Measurements from ENCODE around the gene PLS3. TPM values are rescaled to one million over a fixed set of nuclear protein-coding genes. Genes with fewer than 3 reads are reported as not detected.

PLS3 gene
- total and polyA plus RNA-seq, 2 of the 4 experiments (the other 2 are of a cell fraction): 158 to 252 TPM

GRCh38 chrX:115591420-115591819 is 30.4 kb downstream of the PLS3 start:
- DNase-seq (no peak), ATAC-seq (ENCODE audit: low read depth) (no peak)
- Histone ChIP-seq H2BK15ac (ENCODE audit: low read depth, low read length) (no peak overlapping the region), H4K5ac (ENCODE audit: low read depth, low read length) (no peak overlapping the region), H3K79me1 (ENCODE audit: low read depth in 1 of 2, low read length in 2 of 2) (0 out of 4 replicates have a peak, but pooled peaks cover 0 to 4% of the 10 kb centered on the region in 2 experiments), H2AFZ (replicated peaks; ENCODE audit: low read length, poor library complexity) (no peak overlapping the region), H3K4me1 (ENCODE audit: control insufficient read depth, insufficient read depth, low read length) (peaks cover 11% of the 10 kb centered on the region; the same call in 1 of the 2 replicates), H3K18ac (ENCODE audit: low read depth, low read length) (no peak overlapping the region), H2BK120ac (ENCODE audit: low read depth, low read length) (no peak overlapping the region), H3K27ac (ENCODE audit: insufficient read depth, low read length) (no peak overlapping the region), H3K4me2 (ENCODE audit: low read depth, low read length) (no peak overlapping the region), H3K36me3 (ENCODE audit: control insufficient read depth, insufficient read depth, low read length) (peaks cover 2% of the 10 kb centered on the region; the same call in 1 of the 2 replicates), H3K23ac (ENCODE audit: low read depth, low read length) (no peak overlapping the region), H2AK9ac (replicated peaks; ENCODE audit: low read depth, low read length, poor library complexity) (no peak overlapping the region), H3K56ac (ENCODE audit: extremely low read depth, insufficient read depth, low read length) (no peak overlapping the region), H4K91ac (ENCODE audit: insufficient read depth, low read depth, low read length) (no peak overlapping the region), H3K9me1 (ENCODE audit: insufficient read depth, low read length) (no peaks in the 10 kb centered on the region), H3K27me3 (ENCODE audit: control insufficient read depth, insufficient read depth, low read length) (peaks cover 7% of the 10 kb centered on the region), H4K8ac (ENCODE audit: low read depth in 2 of 2, low read length in 2 of 2) (no peak overlapping the region), H3K9ac (ENCODE audit: low read depth, low read length) (no peak overlapping the region), H4K20me1 (ENCODE audit: insufficient read depth, low read length) (no peaks in the 10 kb centered on the region; the same call in 1 of the 2 replicates), H2AK5ac (ENCODE audit: low read depth, low read length) (no peak overlapping the region), H3K9me3 (ENCODE audit: control insufficient read depth, insufficient read depth, low read length) (no peaks in the 10 kb centered on the region), H2BK5ac (ENCODE audit: low read depth, low read length, poor library complexity, severe bottlenecking) (no peak overlapping the region), H2BK20ac (ENCODE audit: low read depth, low read length) (no peak overlapping the region), H3K4ac (ENCODE audit: low read depth, low read length) (no peak overlapping the region), H3K4me3 (ENCODE audit: insufficient read depth, low read depth, low read length) (no peak overlapping the region), H3K14ac (replicated peaks; ENCODE audit: low read depth, low read length) (no peak overlapping the region)
- no CpG with 5 or more reads among the region's 4 CpGs for WGBS, 2 experiments (ENCODE audit: extremely low coverage in 2 of 2, insufficient read length in 1 of 2)
- CTCF ChIA-PET: interaction anchor here (1.0 kb wide), 1 partner anchor 90 kb away, joined by 4 read pairs; no protein-coding TSS in a partner anchor
- POLR2A ChIA-PET (ENCODE audit: unreplicated experiment): no interaction called here
- BruUV-seq (replicated peaks): no TSS peak
- intact Hi-C loops (cut with micrococcal nuclease) (no loop called here), in situ Hi-C loops (cut with MboI; ENCODE audit: low sequenced_read_pairs) (no loop called here), dilution Hi-C loops (cut with HindIII; ENCODE audit: low sequenced_read_pairs, unreplicated experiment) (no loop called here)
- TF ChIP-seq NFE2L2 (IDR thresholded peaks at IDR 0.05; ENCODE audit: low read depth, low read length) (no peak), ELK1 (IDR thresholded peaks at IDR 0.05; ENCODE audit: borderline replicate concordance, low read depth, low read length) (no peak), POLR2A (IDR thresholded peaks at IDR 0.05; ENCODE audit: low read depth, low read length) (no peak), RCOR1 (IDR thresholded peaks at IDR 0.05; ENCODE audit: insufficient replicate concordance, low read length) (no peak), RFX5 (IDR thresholded peaks at IDR 0.05; ENCODE audit: low read depth, low read length) (no peak), RAD21 (IDR thresholded peaks at IDR 0.05; ENCODE audit: low read length) (no peak), CEBPB (IDR thresholded peaks at IDR 0.05; ENCODE audit: low read depth, low read length) (no peak), USF2 (IDR thresholded peaks at IDR 0.05; ENCODE audit: low read depth, low read length) (no peak), CTCF (conservative IDR thresholded peaks at IDR 0.05; ENCODE audit: low read depth, low read length) (no peak), CHD1 (IDR thresholded peaks at IDR 0.05; ENCODE audit: low read depth, low read length) (no peak), SMC3 (IDR thresholded peaks at IDR 0.05; ENCODE audit: low read depth, low read length) (no peak)

Measured in IMR-90 (cell line).